ENCODE results near the gene RARG. TPM values are rescaled to one million over a fixed set of nuclear protein-coding genes. Genes with fewer than 3 reads are reported as not detected.
A peak's percentile ranks its signal among the peaks of the same experiment; 100 is the strongest.

The RARG gene
- polyA plus RNA-seq, 3 donors: 1.8 to 14.6 (median 2.3) TPM

GRCh38 chr12:53267306-53267998 lies 35.4 kb upstream of the RARG start:
- peak overlapping the region; percentile 49 to 84 for H3K27ac ChIP-seq (ENCODE audit: low read depth in 1 of 2, low read length in 2 of 2)
- peak overlapping the region; percentile 86 for H2AFZ ChIP-seq (ENCODE audit: insufficient read depth, low read depth, low read length, poor library complexity, severe bottlenecking)
- no peaks in the 10 kb centered on the region for H3K9me3 Mint-ChIP-seq
- no peaks in the 10 kb centered on the region for H4K20me1 ChIP-seq (ENCODE audit: insufficient read depth, low read length)
- intact Hi-C loops (cut with micrococcal nuclease): loop anchor here in 1 of 2 donors (5.0 kb wide), 1 partner anchor 45 kb away; no protein-coding TSS in a partner anchor
- no peaks in the 10 kb centered on the region for H3K36me3 ChIP-seq (replicated peaks in 1 of 2; ENCODE audit: control insufficient read depth in 1 of 2, insufficient read depth in 2 of 2, low read length in 2 of 2)
- peak; percentile 41 to 50 (median 42) for DNase-seq
- H3K36me3 Mint-ChIP-seq: peaks cover 4 to 23% of the 10 kb centered on the region in 2 donors
- peak overlapping the region; percentile 87 to 97 (median 92) for H3K27ac Mint-ChIP-seq
- H3K4me1 ChIP-seq (ENCODE audit: control insufficient read depth in 1 of 2, insufficient read depth in 2 of 2, low read length in 2 of 2): peaks cover 29 to 34% of the 10 kb centered on the region in 2 donors
- H3K4me3 Mint-ChIP-seq: peak overlapping the region; percentile 98 to 99
- peak overlapping the region; percentile 93 for H3K4me2 ChIP-seq (replicated peaks; ENCODE audit: extremely low read depth, low read length, poor library complexity, severe bottlenecking)
- WGBS (ENCODE audit: insufficient coverage): 0% methylated on average over 4 of the region's 18 CpGs
- TF ChIP-seq, protein P1, sequence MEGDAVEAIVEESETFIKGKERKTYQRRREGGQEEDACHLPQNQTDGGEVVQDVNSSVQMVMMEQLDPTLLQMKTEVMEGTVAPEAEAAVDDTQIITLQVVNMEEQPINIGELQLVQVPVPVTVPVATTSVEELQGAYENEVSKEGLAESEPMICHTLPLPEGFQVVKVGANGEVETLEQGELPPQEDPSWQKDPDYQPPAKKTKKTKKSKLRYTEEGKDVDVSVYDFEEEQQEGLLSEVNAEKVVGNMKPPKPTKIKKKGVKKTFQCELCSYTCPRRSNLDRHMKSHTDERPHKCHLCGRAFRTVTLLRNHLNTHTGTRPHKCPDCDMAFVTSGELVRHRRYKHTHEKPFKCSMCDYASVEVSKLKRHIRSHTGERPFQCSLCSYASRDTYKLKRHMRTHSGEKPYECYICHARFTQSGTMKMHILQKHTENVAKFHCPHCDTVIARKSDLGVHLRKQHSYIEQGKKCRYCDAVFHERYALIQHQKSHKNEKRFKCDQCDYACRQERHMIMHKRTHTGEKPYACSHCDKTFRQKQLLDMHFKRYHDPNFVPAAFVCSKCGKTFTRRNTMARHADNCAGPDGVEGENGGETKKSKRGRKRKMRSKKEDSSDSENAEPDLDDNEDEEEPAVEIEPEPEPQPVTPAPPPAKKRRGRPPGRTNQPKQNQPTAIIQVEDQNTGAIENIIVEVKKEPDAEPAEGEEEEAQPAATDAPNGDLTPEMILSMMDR (IDR thresholded peaks at IDR 0.05): no peak
- H3K27me3 Mint-ChIP-seq (ENCODE audit: low read depth in 3 of 3): no peaks in the 10 kb centered on the region
- H3K79me2 ChIP-seq (ENCODE audit: insufficient read depth, low read length): peaks cover 30% of the 10 kb centered on the region
- H3K9me3 ChIP-seq (replicated peaks in 1 of 2; ENCODE audit: control insufficient read depth in 1 of 2, insufficient read depth in 1 of 2, low read length in 2 of 2): no peaks in the 10 kb centered on the region
- no peaks in the 10 kb centered on the region for H3K27me3 ChIP-seq (ENCODE audit: control insufficient read depth in 2 of 2, insufficient read depth in 2 of 2, low read length in 2 of 2)
- peak overlapping the region; percentile 70 for H3K9ac ChIP-seq (ENCODE audit: insufficient read depth, low read length, poor library complexity, severe bottlenecking)
- H3K4me1 Mint-ChIP-seq: peaks cover 38% of the 10 kb centered on the region
- H3K4me3 ChIP-seq (replicated peaks in 1 of 3; ENCODE audit: low read depth in 2 of 3, low read length in 3 of 3): peak overlapping the region; percentile 72 to 96 (median 85)

DNA sequence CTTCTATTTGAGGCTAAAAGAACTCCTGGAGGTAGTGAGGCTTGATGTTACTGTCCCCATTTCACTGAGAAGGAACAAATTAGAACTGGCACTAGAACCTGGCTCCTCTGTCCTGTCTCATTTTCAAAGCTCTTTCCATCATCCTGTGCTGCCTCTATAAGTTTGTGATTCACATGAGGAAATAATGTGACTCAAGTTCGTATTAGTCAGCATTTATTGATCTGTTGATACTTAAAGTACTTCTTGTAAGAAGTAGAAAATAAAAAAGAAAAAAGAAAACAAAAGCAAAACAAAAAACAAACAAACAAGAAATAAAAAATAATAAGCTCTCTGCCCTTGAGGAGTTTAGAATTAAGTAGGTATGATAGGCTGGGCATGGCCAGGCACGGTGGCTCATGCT lies 33.8 kb upstream of the RARG start:
- H3K36me3 ChIP-seq (replicated peaks in 1 of 2; ENCODE audit: control insufficient read depth in 1 of 2, insufficient read depth in 2 of 2, low read length in 2 of 2): no peaks in the 10 kb centered on the region
- Mint-ChIP-seq H3K27ac (peak overlapping the region in 1 of 7 donors; percentile 52), H3K36me3 (peaks cover 0 to 9% of the 10 kb centered on the region in 2 donors), H3K4me3 (no peak overlapping the region), H3K9me3 (no peaks in the 10 kb centered on the region), H3K4me1 (peaks cover 38% of the 10 kb centered on the region), H3K27me3 (ENCODE audit: low read depth in 3 of 3) (peaks cover 0 to 2% (median 0%) of the 10 kb centered on the region in 3 donors)
- TF ChIP-seq, protein P1 (IDR thresholded peaks at IDR 0.05): no peak
- DNase-seq: no peak
- no peak overlapping the region for H3K27ac ChIP-seq (ENCODE audit: low read depth in 1 of 2, low read length in 2 of 2)
- WGBS (ENCODE audit: insufficient coverage): 100% methylated on average over 1 of the region's 2 CpGs
- H3K79me2 ChIP-seq (ENCODE audit: insufficient read depth, low read length): peaks cover 27% of the 10 kb centered on the region
- intact Hi-C loops (cut with micrococcal nuclease): loop anchor here in 1 of 2 donors (5.0 kb wide), 1 partner anchor 43 kb away; no protein-coding TSS in a partner anchor
- no peak overlapping the region for H3K4me2 ChIP-seq (replicated peaks; ENCODE audit: extremely low read depth, low read length, poor library complexity, severe bottlenecking)
- peaks cover 29 to 34% of the 10 kb centered on the region in 2 donors for H3K4me1 ChIP-seq (ENCODE audit: control insufficient read depth in 1 of 2, insufficient read depth in 2 of 2, low read length in 2 of 2)
- no peaks in the 10 kb centered on the region for H3K27me3 ChIP-seq (ENCODE audit: control insufficient read depth in 2 of 2, insufficient read depth in 2 of 2, low read length in 2 of 2)
- no peaks in the 10 kb centered on the region for H3K9me3 ChIP-seq (replicated peaks in 1 of 2; ENCODE audit: control insufficient read depth in 1 of 2, insufficient read depth in 1 of 2, low read length in 2 of 2)
- H2AFZ ChIP-seq (ENCODE audit: insufficient read depth, low read depth, low read length, poor library complexity, severe bottlenecking): no peak overlapping the region
- H3K4me3 ChIP-seq (replicated peaks in 1 of 3; ENCODE audit: low read depth in 2 of 3, low read length in 3 of 3): no peak overlapping the region
- H4K20me1 ChIP-seq (ENCODE audit: insufficient read depth, low read length): no peaks in the 10 kb centered on the region
- H3K9ac ChIP-seq (ENCODE audit: insufficient read depth, low read length, poor library complexity, severe bottlenecking): no peak overlapping the region

All from CD14-positive monocyte (primary cell).